Upper lobe of left lung (tissue), 4 donors: ENCODE data around the gene PNPLA2.

Experiments used
- CTCF ChIP-seq, 6 experiments: fragments of 450-650 bp in 4 of 6; fragments of 200-600 bp in 2 of 6; sonication (generic) in 2 of 6; IDR thresholded peaks; one replicate each; pipeline ENCODE4 v1.5.1; 2016 to 2019; ENCODE audit warnings: antibody characterized with exemption in 6 of 6
- EP300 ChIP-seq, 4 donors: sonication (generic); formaldehyde crosslinking; IDR thresholded peaks; one replicate each; pipeline ENCODE4 v1.5.1; 2017; ENCODE audit warnings: antibody characterized with exemption in 4 of 4, control low read depth in 2 of 4
- POLR2A ChIP-seq, 4 donors: fragments of 450-650 bp; IDR thresholded peaks; one replicate each; pipeline ENCODE4 v1.5.1; 2016 to 2017; ENCODE audit warnings: antibody characterized with exemption in 4 of 4, mild to moderate bottlenecking in 2 of 4

GRCh38 chr11:855796-856195 lies 37.1 kb downstream of the PNPLA2 start:
- TF ChIP-seq EP300 (IDR thresholded peaks at IDR 0.05) (no peak), CTCF (IDR thresholded peaks at IDR 0.05) (no peak), POLR2A (IDR thresholded peaks at IDR 0.05) (no peak)
